Measurements from ENCODE around the gene SLC66A3.

The SLC66A3 gene

DNA sequence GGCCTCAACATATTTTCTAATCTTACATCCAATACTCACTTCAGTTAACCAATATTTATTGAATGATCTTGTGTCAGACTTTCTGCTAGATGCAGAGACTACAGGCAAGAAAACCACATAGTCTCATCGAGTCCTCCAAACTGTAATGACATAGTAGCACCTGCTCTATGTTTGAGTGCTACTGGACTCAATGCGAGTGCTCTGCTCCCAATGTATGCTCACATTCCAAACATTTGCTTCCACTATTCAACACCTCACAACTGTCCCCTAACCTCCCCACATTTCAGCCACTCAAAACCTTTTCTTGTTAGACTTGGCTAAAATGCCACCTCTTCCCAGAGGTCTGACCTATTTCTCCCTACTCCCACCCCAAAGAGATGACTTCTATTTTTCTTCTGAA, 65.2 kb downstream of the SLC66A3 start:
- DNase-seq: no peak

DNA sequence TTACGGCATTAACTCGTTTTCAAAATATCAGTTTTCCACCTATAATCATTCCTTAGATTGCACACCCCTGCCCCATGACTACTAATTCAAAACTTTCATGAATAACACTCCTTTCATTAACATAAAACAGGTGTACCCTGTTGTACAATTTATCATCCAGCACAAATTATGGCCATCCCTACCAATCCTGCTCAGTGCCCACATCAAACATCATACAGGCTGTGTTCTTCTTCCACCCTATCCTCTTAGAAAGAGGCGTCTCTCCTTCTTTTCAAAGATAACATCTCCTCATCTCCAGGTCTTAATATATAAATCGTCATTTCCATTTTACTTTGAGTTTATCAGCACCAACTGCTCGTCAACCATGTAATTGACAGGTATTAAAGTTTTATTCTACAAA, 67.6 kb downstream of the SLC66A3 start:
- no peak for DNase-seq

DNA sequence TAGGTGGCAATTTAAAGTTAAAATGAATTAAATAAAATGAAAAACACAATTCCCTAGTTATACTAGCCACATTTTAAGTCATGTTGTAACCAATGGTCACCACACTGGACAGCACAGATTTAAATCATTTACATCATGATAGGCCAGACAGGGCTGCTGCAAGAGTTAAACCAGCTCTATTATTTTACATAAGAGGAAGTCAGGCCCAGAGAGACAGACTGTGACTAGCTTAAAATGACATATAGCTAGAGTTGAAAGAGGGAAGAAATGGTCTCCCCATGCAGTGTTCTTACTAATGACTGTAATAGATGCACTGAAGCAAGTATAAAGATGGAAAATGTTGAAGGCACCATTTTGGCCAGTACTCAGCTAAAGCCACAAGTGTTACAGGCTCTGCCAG, 69.6 kb downstream of the SLC66A3 start:
- DNase-seq: no peak

DNA sequence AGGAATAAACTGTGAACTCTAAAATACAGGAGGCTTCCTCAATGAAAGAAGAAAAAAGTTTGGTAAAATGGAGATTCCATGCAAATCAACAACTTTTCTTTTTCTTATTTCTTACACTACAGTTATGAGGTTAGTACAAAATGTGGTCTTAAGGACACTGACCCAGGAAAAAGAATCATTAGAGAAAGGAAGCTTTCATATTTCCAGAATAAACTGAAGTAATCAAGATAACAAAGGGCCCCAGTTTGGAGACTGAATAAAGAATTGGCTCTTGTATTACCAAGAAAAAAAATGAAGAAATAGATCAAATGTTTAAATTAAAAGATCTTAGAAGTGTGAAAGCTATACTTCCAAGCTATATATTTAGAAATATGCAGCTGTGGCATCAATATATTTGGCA, 72.3 kb downstream of the SLC66A3 start:
- DNase-seq: no peak

Measured in effector CD4-positive, alpha-beta T cell (primary cell).